Iris pigment epithelial cell (primary cell): ENCODE results near the gene CLDN15.
A peak's percentile ranks its signal among the peaks of the same experiment; 100 is the strongest.

ENCODE experiments used
- DNase-seq: peaks from one replicate; pipeline ENCODE4 v3.0.0-alpha.2; 2011; ENCODE audit warnings: low read depth

Gene CLDN15

GRCh38 chr7:101244375-101245146 is 7.0 kb upstream of the CLDN15 start, which contains the start of gene FIS1:
Gene FIS1 (minus strand): TSS chr7:101245081. CDS start chr7:101245004, 77 bp downstream.
- DNase-seq = peak; percentile 90

- peak; percentile 36 for DNase-seq
Measured at GRCh38 chr7:101243646-101244374, 6.2 kb upstream of the CLDN15 start.

DNA sequence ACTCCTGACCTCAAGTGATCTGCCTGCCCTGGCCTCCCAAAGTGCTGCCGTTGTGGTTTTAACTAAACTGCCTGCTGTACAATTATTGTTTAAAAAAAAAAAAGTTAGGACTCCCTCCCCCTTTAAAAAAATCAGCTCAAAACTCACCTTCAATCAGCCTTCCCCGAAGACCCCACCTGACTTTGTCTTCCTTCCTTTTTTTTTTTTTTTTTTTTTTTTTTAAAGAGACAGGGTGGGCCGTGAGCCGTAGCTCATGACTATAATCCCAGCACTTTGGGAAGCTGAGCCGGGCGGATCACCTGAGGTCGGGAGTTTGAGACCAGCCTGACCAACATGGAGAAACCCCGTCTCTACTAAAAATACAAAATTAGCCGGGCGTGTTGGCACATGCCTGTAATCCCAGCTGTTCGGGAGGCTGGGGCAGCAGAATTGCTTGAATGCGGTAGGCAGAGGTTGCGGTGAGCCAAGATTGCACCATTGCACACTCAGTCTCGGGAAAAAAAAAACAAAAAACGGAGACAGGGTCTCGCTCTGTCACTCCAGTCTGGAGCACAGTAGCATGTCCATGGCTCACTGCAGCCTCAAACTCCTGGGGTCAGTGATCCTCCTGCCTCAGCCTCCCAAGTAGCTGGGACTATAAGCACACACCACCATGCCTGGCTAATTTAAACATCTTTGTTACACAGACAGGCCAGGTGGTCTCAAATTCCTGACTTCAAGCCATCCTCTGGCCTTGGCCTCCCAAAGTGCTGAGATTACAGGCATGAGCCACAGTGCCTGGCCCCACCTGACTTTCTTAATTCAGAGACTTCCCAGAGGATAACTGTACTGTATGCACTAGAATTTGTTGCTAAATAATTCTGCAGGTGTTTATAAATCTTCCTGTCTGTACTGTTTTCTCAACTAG is 4.1 kb upstream of the CLDN15 start:
- no peak for DNase-seq

- no peak for DNase-seq
Measured at GRCh38 chr7:101241015-101241363, 3.4 kb upstream of the CLDN15 start.

- DNase-seq = no peak
Measured at GRCh38 chr7:101240226-101241014, 2.8 kb upstream of the CLDN15 start.

- DNase-seq = no peak
Measured at GRCh38 chr7:101239951-101240220, 2.3 kb upstream of the CLDN15 start.

DNA sequence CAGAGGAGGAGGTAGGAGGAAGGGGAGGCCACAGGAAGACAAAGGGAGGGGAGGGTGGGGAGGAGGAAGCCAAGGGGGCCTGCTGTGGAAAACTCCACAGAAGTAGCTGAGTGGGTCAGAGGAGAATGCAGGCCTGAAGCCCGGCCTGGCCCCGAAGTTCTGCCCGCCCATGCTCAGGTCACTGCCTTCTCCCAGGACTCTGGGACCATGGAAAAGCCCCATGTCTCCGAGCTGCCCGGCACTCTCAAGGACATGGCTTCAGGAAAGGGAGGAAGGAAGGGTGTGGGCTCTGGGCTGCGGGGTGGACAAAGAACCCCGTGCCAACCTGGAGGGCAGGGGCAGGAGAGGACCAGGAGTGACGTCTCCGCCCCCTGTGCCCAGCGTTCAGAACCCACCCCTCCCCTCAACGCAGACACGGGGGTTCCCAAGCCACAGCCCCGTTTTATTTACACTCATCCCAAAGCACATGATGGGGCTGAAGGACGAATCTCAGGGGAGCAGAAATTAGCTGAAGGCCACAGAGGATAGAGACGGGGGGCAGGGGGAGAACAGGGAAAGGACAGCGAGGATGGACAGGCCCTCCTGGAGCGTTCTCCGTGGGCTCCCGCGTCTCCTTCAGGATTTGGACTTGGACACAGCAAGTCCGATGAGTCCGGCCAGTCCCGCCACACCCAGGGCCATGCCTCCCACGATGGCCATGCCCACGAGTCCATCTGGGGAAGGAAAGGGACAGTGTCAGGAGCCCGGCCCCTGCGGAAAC is 1.8 kb upstream of the CLDN15 start:
- DNase-seq = no peak

- DNase-seq = no peak
Measured at GRCh38 chr7:101238226-101239182, 902 bp upstream of the CLDN15 start.

- no peak for DNase-seq
Measured at GRCh38 chr7:101236292-101236835, 1.2 kb downstream of the CLDN15 start.

- DNase-seq = no peak
Measured at GRCh38 chr7:101235522-101235921, 2.1 kb downstream of the CLDN15 start.

DNA sequence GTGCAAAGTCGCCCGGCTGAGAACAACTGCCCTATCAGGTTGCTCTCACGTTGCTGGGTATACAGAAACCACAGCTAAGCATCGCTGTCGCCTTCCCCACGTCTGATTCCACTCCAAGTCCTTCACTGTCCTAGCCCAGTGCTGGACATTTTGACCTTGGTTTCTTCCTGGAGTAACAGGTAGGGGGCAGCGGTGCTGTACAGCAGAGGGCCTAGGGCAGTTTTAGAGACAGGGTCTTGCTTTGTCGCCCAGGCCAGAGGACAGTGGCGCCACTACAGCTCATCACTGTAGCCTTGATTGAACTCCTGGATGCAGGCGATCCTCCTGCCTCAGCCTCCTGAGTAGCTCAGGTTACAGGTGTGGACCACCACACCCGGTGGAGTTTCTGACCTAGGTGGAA is 2.6 kb downstream of the CLDN15 start:
- no peak for DNase-seq

- DNase-seq = no peak
Measured at GRCh38 chr7:101234636-101235035, 3.0 kb downstream of the CLDN15 start.

- DNase-seq = no peak
Measured at GRCh38 chr7:101233907-101234547, 3.6 kb downstream of the CLDN15 start.

- DNase-seq = no peak
Measured at GRCh38 chr7:101232141-101232850, 5.3 kb downstream of the CLDN15 start.

DNA sequence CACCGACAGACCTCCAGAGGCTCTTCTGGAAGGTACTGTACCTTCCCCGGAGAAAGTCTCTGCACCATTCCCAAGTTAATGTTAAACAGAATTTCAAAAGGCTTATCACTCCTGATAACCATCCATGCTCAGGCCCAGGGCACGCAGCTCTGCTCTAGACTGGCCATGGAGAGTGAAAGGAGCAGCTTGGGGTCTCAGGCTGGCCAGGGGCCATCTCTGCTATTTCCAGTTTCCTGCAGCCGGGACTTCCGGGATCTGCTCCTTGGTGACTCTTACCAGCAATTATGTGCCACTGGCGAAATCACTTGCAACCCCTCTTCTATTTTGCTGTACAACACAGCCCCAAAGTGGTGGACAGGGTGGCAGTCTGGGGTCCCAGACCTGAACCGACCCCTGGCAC is 6.0 kb downstream of the CLDN15 start:
- no peak for DNase-seq

- no peak for DNase-seq
Measured at GRCh38 chr7:101226721-101227120, 10.9 kb downstream of the CLDN15 start.

- DNase-seq = no peak
Measured at GRCh38 chr7:101225650-101226049, 12.0 kb downstream of the CLDN15 start.

- no peak for DNase-seq
Measured at GRCh38 chr7:101223528-101223927, 14.1 kb downstream of the CLDN15 start.
